ENCODE results near the gene PIGX. TPM values are rescaled to one million over a fixed set of nuclear protein-coding genes. Genes with fewer than 3 reads are reported as not detected.

The PIGX gene
- total RNA-seq, 2 experiments from 2014 or later, result 43.7 to 47.1 TPM

DNA sequence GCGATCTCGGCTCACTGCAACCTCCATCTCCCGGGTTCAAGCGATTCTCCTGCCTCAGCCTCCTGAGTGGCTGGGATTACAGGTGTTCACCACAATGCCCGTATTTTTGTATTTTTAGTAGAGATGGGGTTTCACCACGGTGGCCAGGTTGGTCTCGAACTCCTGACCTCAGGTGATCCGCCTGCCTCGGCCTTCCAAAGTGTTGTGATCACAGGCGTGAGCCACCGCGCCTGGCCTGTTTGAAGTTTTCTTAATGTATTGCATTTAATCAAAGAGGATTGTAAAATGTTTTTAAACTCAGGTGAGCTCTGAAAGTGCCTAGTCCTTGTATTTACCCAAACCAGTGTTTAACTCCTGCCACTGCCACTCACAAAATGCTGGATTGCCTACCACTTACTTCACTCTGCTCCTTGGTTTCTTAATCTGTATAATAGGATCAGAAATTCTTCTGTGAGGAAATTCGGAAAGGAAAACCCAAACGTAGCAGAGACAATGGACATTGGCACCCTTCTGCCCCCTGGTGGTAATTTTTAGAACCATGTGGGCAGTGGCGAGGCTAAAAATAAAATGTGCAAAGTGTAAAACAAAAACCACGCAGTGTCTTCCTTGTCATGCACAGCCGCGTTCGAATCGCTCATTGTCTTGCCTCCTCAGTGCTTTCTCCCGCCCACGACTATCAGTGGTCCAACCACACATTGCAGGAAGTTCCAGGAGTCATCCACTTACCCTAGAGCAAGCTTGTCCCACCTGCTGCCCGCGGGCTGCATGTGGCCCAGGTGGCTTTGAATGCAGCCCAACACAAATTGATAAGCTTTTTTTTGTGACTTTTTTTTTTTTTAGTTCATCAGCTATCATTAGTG is 27.4 kb upstream of the PIGX start:
- peaks cover 3% of the 10 kb centered on the region for H3K9me3 Mint-ChIP-seq
- DNase-seq, result peak; percentile 88
- H3K4me3 Mint-ChIP-seq, result peak overlapping the region; percentile 24
- peak; percentile 94 for ATAC-seq
- no peaks in the 10 kb centered on the region for H3K27me3 Mint-ChIP-seq
- peak overlapping the region; percentile 79 for H3K27ac Mint-ChIP-seq
- peaks cover 14% of the 10 kb centered on the region for H3K4me1 Mint-ChIP-seq (ENCODE audit: low read depth)
- H3K36me3 Mint-ChIP-seq (ENCODE audit: low read depth), result peaks cover 3% of the 10 kb centered on the region
- TF ChIP-seq, protein P1, sequence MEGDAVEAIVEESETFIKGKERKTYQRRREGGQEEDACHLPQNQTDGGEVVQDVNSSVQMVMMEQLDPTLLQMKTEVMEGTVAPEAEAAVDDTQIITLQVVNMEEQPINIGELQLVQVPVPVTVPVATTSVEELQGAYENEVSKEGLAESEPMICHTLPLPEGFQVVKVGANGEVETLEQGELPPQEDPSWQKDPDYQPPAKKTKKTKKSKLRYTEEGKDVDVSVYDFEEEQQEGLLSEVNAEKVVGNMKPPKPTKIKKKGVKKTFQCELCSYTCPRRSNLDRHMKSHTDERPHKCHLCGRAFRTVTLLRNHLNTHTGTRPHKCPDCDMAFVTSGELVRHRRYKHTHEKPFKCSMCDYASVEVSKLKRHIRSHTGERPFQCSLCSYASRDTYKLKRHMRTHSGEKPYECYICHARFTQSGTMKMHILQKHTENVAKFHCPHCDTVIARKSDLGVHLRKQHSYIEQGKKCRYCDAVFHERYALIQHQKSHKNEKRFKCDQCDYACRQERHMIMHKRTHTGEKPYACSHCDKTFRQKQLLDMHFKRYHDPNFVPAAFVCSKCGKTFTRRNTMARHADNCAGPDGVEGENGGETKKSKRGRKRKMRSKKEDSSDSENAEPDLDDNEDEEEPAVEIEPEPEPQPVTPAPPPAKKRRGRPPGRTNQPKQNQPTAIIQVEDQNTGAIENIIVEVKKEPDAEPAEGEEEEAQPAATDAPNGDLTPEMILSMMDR (IDR thresholded peaks at IDR 0.05), result peak; percentile 93
- CTCF ChIA-PET, result interaction anchor here (0.5 to 11.3 kb wide), 44 partner anchors 8 to 417 kb away, joined by 3 to 310 read pairs (median 4); partner anchors contain the start of genes FBXO45, NRROS and WDR53
- POLR2A ChIA-PET, result interaction anchor here (0.6 to 3.0 kb wide), 6 partner anchors 16 to 116 kb away, joined by 3 to 11 read pairs (median 4); partner anchors contain the start of genes FBXO45 and WDR53
- intact Hi-C loops (cut with micrococcal nuclease), result loop anchor here (2.0 to 10.0 kb wide), 2 partner anchors 76 to 150 kb away; no protein-coding TSS in a partner anchor

GRCh38 chr3:196686436-196686835 is 25.7 kb upstream of the PIGX start:
- H3K27ac Mint-ChIP-seq, result no peak overlapping the region
- no peak for ATAC-seq
- H3K4me3 Mint-ChIP-seq, result no peak overlapping the region
- H3K27me3 Mint-ChIP-seq, result no peaks in the 10 kb centered on the region
- ChIA-PET CTCF (interaction anchor here (0.6 to 11.3 kb wide), 8 partner anchors 10 to 1025 kb away, joined by 3 to 310 read pairs (median 8); no protein-coding TSS in a partner anchor), POLR2A (interaction anchor here (1.9 to 3.0 kb wide), 2 partner anchors 9 to 77 kb away, joined by 3 to 11 read pairs; no protein-coding TSS in a partner anchor)
- peaks cover 3% of the 10 kb centered on the region for H3K9me3 Mint-ChIP-seq
- peaks cover 3% of the 10 kb centered on the region for H3K36me3 Mint-ChIP-seq (ENCODE audit: low read depth)
- no peak for DNase-seq
- intact Hi-C loops (cut with micrococcal nuclease), result loop anchor here (10.0 kb wide), 1 partner anchor 152 kb away; no protein-coding TSS in a partner anchor
- peaks cover 14% of the 10 kb centered on the region for H3K4me1 Mint-ChIP-seq (ENCODE audit: low read depth)
- TF ChIP-seq, protein P1 (IDR thresholded peaks at IDR 0.05), result no peak

- TF ChIP-seq, protein P1 (IDR thresholded peaks at IDR 0.05), result no peak
- ChIA-PET POLR2A (interaction anchor here (1.0 kb wide), 2 partner anchors 18 to 24 kb away, joined by 3 read pairs; partner anchors contain the start of genes CEP19 and PIGX), CTCF (interaction anchor here (0.6 to 11.3 kb wide), 2 partner anchors 80 to 166 kb away, joined by 3 to 310 read pairs; no protein-coding TSS in a partner anchor)
- ATAC-seq, result no peak
- no peaks in the 10 kb centered on the region for H3K36me3 Mint-ChIP-seq (ENCODE audit: low read depth)
- H3K27me3 Mint-ChIP-seq, result no peaks in the 10 kb centered on the region
- no peaks in the 10 kb centered on the region for H3K9me3 Mint-ChIP-seq
- peaks cover 14% of the 10 kb centered on the region for H3K4me1 Mint-ChIP-seq (ENCODE audit: low read depth)
- no peak for DNase-seq
- no peak overlapping the region for H3K4me3 Mint-ChIP-seq
- intact Hi-C loops (cut with micrococcal nuclease), result loop anchor here (10.0 kb wide), 1 partner anchor 154 kb away; no protein-coding TSS in a partner anchor
- H3K27ac Mint-ChIP-seq, result no peak overlapping the region
Measured at GRCh38 chr3:196688349-196688748, 23.8 kb upstream of the PIGX start.

DNA sequence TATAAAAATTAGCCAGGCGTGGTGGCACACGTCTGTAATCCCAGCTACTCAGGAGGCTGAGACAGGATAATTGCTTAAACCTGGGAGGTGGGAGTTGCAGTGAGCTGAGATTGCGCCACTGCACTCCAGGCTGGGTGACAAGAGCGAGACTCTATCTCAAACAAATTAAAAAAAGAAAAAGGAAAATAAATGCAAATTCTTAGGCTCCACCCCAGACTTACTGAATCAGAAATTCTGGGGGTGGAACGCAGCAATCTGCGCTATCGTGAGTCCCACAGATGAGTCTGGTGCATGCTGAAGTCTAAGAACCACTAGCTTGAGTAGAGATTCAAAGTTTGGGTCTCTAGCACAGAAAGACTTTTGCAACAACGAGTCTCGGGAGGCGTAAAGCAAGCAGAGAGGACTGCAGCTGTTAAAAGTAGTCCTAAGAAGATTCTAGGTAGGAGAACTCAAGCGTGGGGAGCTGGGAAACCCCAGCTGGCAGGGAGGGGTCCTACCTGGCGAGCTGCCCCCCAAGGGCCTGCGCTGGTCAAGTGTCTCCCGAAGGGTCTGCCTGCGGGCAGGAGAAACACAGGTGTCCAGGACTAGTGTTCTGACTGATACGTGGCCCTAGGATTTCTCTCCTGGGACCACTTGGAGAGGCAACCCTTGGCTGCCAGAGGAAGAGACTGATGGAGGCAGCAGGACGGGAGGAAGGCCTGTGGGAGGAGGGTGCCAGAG is 22.1 kb upstream of the PIGX start:
- intact Hi-C loops (cut with micrococcal nuclease), result loop anchor here (10.0 kb wide), 1 partner anchor 155 kb away; no protein-coding TSS in a partner anchor
- Mint-ChIP-seq H3K4me1 (ENCODE audit: low read depth) (peaks cover 6% of the 10 kb centered on the region), H3K36me3 (ENCODE audit: low read depth) (no peaks in the 10 kb centered on the region), H3K27ac (no peak overlapping the region), H3K27me3 (no peaks in the 10 kb centered on the region), H3K9me3 (no peaks in the 10 kb centered on the region), H3K4me3 (no peak overlapping the region)
- POLR2A ChIA-PET, result interaction anchor here (0.7 kb wide), 2 partner anchors 22 to 80 kb away, joined by 3 read pairs; no protein-coding TSS in a partner anchor
- no peak for DNase-seq
- TF ChIP-seq, protein P1 (IDR thresholded peaks at IDR 0.05), result no peak
- CTCF ChIA-PET, result interaction anchor here (1.7 to 11.3 kb wide), 2 partner anchors 82 to 161 kb away, joined by 6 to 310 read pairs; no protein-coding TSS in a partner anchor
- no peak for ATAC-seq

Data from activated CD8-positive, alpha-beta T cell treated with anti-CD3 and anti-CD28 coated beads for 36 hours (primary cell).